K562 (cell line): ENCODE measurements around the gene DPY19L3. TPM values are rescaled to one million over a fixed set of nuclear protein-coding genes. Genes with fewer than 3 reads are reported as not detected.
A peak's percentile ranks its signal among the peaks of the same experiment; 100 is the strongest.

Experiments
- ATAC-seq: fragments of 200-7000 bp; cut with Tn5 transposase; 3 replicates; pipeline ENCODE4 v1.9.1; 2020; ENCODE audit warnings: moderate library complexity
- BruUV-seq: library from RNA; stranded (reverse); fragments of 400-500 nt; replicated peaks from 2 replicates; lab custom pipeline; 2021; lab: Mats Ljungman, UMichigan
- CTCF ChIA-PET: fragments of 300-600 bp; formaldehyde crosslinking; extraction: SDS; loops from one replicate; lab custom pipeline; 2021; ENCODE audit warnings: low intra/inter-chr PET ratio; lab: Yijun Ruan, JAX
- POLR2A ChIA-PET: fragments of 300-600, 350-650 bp; sonication (Branson Sonifier 250); formaldehyde crosslinking; extraction: SDS; loops from one replicate; lab custom pipeline; 2021; ENCODE audit warnings: antibody characterized with exemption, inconsistent platforms; lab: Yijun Ruan, JAX
- DNase-seq, 4 experiments: peaks; one replicate each; pipeline versions ENCODE4 v3.0.0 to v3.0.0-alpha.2; 2011 to 2018; ENCODE audit warnings: low spot score in 3 of 4, mixed read lengths in 3 of 4; ENCODE audit errors: extremely low read depth in 1 of 4
- FAIRE-seq: peaks from 2 replicates; lab custom pipeline; 2011; peaks lifted over from hg19 to GRCh38; lab: Jason Lieb, UNC
- H2AFZ ChIP-seq: 2 replicates; pipeline ENCODE4 v1.6.0; 2011; ENCODE audit warnings: low read depth, low read length, control low read depth, inconsistent platforms
- H3K27ac ChIP-seq: fragments of 200-600 bp; 3 replicates; pipeline ENCODE4 v1.8.0; 2011; ENCODE audit warnings: low read depth, mild to moderate bottlenecking, control low read depth, inconsistent platforms, low read length, moderate library complexity, mixed read lengths; ENCODE audit errors: extremely low read depth
- H3K27me3 ChIP-seq, 2 experiments: fragments of 300-600 bp in 1 of 2; 2 replicates in 1 of 2; 3 replicates in 1 of 2; pipeline versions ENCODE4 v1.6.0 to v1.8.0; 2011; ENCODE audit warnings: inconsistent platforms in 2 of 2, low read length in 2 of 2, mild to moderate bottlenecking in 1 of 2, mixed read lengths in 1 of 2, moderate library complexity in 1 of 2; ENCODE audit not compliant: control insufficient read depth in 2 of 2, insufficient read depth in 2 of 2
- H3K36me3 ChIP-seq: fragments of 300-600 bp; 3 replicates; pipeline ENCODE4 v1.8.0; 2011; ENCODE audit warnings: mild to moderate bottlenecking, low read length, inconsistent platforms; ENCODE audit not compliant: control insufficient read depth, insufficient read depth
- H3K4me1 ChIP-seq, 2 experiments: fragments of 200-600 bp in 1 of 2; replicated peaks in 1 of 2; 2 replicates in 1 of 2; 3 replicates in 1 of 2; pipeline versions ENCODE4 v1.5.1 to v1.8.0; 2011; ENCODE audit warnings: inconsistent platforms in 2 of 2, low read length in 2 of 2, mild to moderate bottlenecking in 1 of 2, mixed read lengths in 1 of 2, moderate library complexity in 1 of 2; ENCODE audit not compliant: control insufficient read depth in 2 of 2, insufficient read depth in 2 of 2
- H3K4me2 ChIP-seq: 2 replicates; pipeline ENCODE4 v1.6.1; 2011; ENCODE audit warnings: low read length, control low read depth, inconsistent platforms, mixed read lengths; ENCODE audit not compliant: insufficient read depth
- H3K4me3 ChIP-seq: fragments of 200-600 bp; sonication (generic), shearing (Covaris generic); 2 replicates; pipeline ENCODE4 v1.5.1; 2016; ENCODE audit warnings: control low read depth, inconsistent platforms
- H3K79me2 ChIP-seq: fragments of 200-600 bp; 3 replicates; pipeline ENCODE4 v1.8.0; 2011; ENCODE audit warnings: low read length, inconsistent platforms; ENCODE audit not compliant: control insufficient read depth, insufficient read depth
- H3K9ac ChIP-seq, 2 experiments: 2 replicates each; pipeline versions ENCODE4 v1.6.0 to v1.6.1; 2011; ENCODE audit warnings: low read depth in 2 of 2, low read length in 2 of 2, control low read depth in 1 of 2, inconsistent platforms in 1 of 2, mild to moderate bottlenecking in 1 of 2, mixed read lengths in 1 of 2; ENCODE audit not compliant: insufficient read depth in 1 of 2
- H3K9me1 ChIP-seq: one replicate; pipeline ENCODE4 v1.6.0; 2011; ENCODE audit warnings: inconsistent platforms, mild to moderate bottlenecking, low read length, moderate library complexity; ENCODE audit not compliant: control insufficient read depth, insufficient read depth
- H3K9me3 ChIP-seq: replicated peaks from 2 replicates; pipeline ENCODE4 v1.5.1; 2011; ENCODE audit warnings: low read depth, low read length, inconsistent platforms; ENCODE audit not compliant: control insufficient read depth, insufficient read depth
- H4K20me1 ChIP-seq: replicated peaks from 2 replicates; pipeline ENCODE4 v1.6.1; 2011; ENCODE audit warnings: low read length, inconsistent platforms, mixed read lengths; ENCODE audit not compliant: control insufficient read depth, insufficient read depth
- ARID3A ChIP-seq: IDR thresholded peaks from 2 replicates; pipeline ENCODE4 v1.6.1; 2012; ENCODE audit warnings: low read depth, low read length, improper control_type of control experiment, borderline replicate concordance
- CBFA2T3 ChIP-seq: fragments of 450-650 bp; IDR thresholded peaks from 2 replicates; pipeline ENCODE4 v1.6.1; 2017
- CEBPG ChIP-seq, 3 experiments: fragments of 200-800 bp in 1 of 3; sonication (Bioruptor generic) in 1 of 3; sonication (generic) in 1 of 3; formaldehyde crosslinking in 1 of 3; IDR thresholded peaks in 2 of 3; conservative IDR thresholded peaks in 1 of 3; 2 replicates each; pipeline versions ENCODE4 v1.6.1 to v1.8.0; 2016 to 2022; ENCODE audit warnings: missing compliant biosample characterization in 2 of 3, missing genetic modification characterization in 2 of 3, mild to moderate bottlenecking in 1 of 3, missing genetic modification reagents in 1 of 3
- EP400 ChIP-seq: fragments of 450-650 bp; IDR thresholded peaks from 2 replicates; pipeline ENCODE4 v1.6.1; 2017; ENCODE audit warnings: antibody characterized with exemption, mild to moderate bottlenecking, moderate library complexity
- HMBOX1 ChIP-seq: sonication (generic); IDR thresholded peaks from 2 replicates; pipeline ENCODE4 v1.6.1; 2016
- NFIC ChIP-seq: fragments of 450-650 bp; IDR thresholded peaks from 2 replicates; pipeline ENCODE4 v1.6.1; 2017; ENCODE audit warnings: mild to moderate bottlenecking, inconsistent platforms
- XRCC4 ChIP-seq: IDR thresholded peaks from one replicate; pipeline ENCODE4 v1.6.1; 2011; ENCODE audit not compliant: insufficient read depth, insufficient read length; ENCODE audit errors: extremely low read depth
- ZNF174 ChIP-seq: fragments of 250-450 bp; sonication (Bioruptor Pico); IDR thresholded peaks from 2 replicates; pipeline ENCODE4 v1.4.0; 2020; ENCODE audit warnings: mild to moderate bottlenecking
- WGBS: fragments of 100-300 bp; shearing (Covaris generic); methylation state at CpG from one replicate; pipeline ENCODE4 v1.1.6; 2016; ENCODE audit warnings: low coverage, mixed read lengths; ENCODE audit not compliant: insufficient coverage; ENCODE audit errors: missing lambda C conversion rate; 5-methylcytosine and 5-hydroxymethylcytosine counted together
- in situ Hi-C: fragments of 300-500 bp; cut with MboI; formaldehyde crosslinking; loops from 4 replicates; pipeline ENCODE4 v1.15.0; 2018; ENCODE audit warnings: inconsistent platforms, mixed read lengths
- intact Hi-C: fragments of 100-400 bp; cut with micrococcal nuclease; formaldehyde crosslinking; loops from 2 replicates; pipeline ENCODE4 v1.14.2; 2022
- polyA plus RNA-seq, 8 experiments: library from polyadenylated mRNA; depleted of rRNA in 4 of 8; stranded (reverse) in 5 of 8; unstranded in 3 of 8; fragments of >200 nt; fragmentation: Nextera tagmentation in 2 of 8; fragmentation: Illumina TruSeq in 1 of 8; extraction: Ambion mirVana in 2 of 8; extraction: Trizol in 1 of 8; gene quantifications; 2 replicates each; pipeline versions ENCODE4 v1.2.1 to v1.2.3, GENCODE V29; 2011 to 2014; ENCODE audit warnings: inconsistent platforms in 1 of 8, missing spikeins in 1 of 8
- total RNA-seq, 7 experiments: library from RNA; depleted of rRNA in 6 of 7; stranded (reverse); fragments of >200 nt in 6 of 7; fragmentation: Illumina TruSeq in 2 of 7; extraction: Trizol in 2 of 7; gene quantifications; 2 replicates each; pipeline versions ENCODE4 v1.2.1 to v1.2.3, GENCODE V29; 2011 to 2021; ENCODE audit warnings: low replicate concordance in 1 of 7
- TF ChIP-seq, protein P1 (sequence below), 3 experiments: fragments of 200-800 bp in 1 of 3; fragments of 250-450 bp in 1 of 3; fragments of 450-650 bp in 1 of 3; sonication (Bioruptor Pico) in 1 of 3; sonication (Bioruptor generic) in 1 of 3; formaldehyde crosslinking in 1 of 3; IDR thresholded peaks; 2 replicates each; pipeline versions ENCODE4 v1.6.1 to v1.8.0; 2016 to 2022; ENCODE audit warnings: mild to moderate bottlenecking in 2 of 3, missing genetic modification characterization in 2 of 3, missing compliant biosample characterization in 1 of 3, moderate library complexity in 1 of 3
- TF ChIP-seq, protein P2 (sequence below): fragments of 450-650 bp; IDR thresholded peaks from 2 replicates; pipeline ENCODE4 v1.6.1; 2017; ENCODE audit warnings: antibody characterized with exemption, mild to moderate bottlenecking

Gene DPY19L3
- total and polyA plus RNA-seq, 9 of the 15 experiments (the other 6 are each of a cell fraction or from before 2014, with no cell fraction given): 4.7 to 39.2 (median 22.0) TPM

GRCh38 chr19:32368787-32369186 lies 36.8 kb upstream of the DPY19L3 start:
- peaks cover 77% of the 10 kb centered on the region for H3K36me3 ChIP-seq
- CTCF ChIA-PET: no interaction called here
- DNase-seq: peak in 1 of 4 experiments; percentile 55
- peak overlapping the region; percentile 57 for H3K27ac ChIP-seq
- in situ Hi-C loops: no loop called here
- H3K79me2 ChIP-seq: peaks cover 70% of the 10 kb centered on the region
- TF ChIP-seq, protein P1, sequence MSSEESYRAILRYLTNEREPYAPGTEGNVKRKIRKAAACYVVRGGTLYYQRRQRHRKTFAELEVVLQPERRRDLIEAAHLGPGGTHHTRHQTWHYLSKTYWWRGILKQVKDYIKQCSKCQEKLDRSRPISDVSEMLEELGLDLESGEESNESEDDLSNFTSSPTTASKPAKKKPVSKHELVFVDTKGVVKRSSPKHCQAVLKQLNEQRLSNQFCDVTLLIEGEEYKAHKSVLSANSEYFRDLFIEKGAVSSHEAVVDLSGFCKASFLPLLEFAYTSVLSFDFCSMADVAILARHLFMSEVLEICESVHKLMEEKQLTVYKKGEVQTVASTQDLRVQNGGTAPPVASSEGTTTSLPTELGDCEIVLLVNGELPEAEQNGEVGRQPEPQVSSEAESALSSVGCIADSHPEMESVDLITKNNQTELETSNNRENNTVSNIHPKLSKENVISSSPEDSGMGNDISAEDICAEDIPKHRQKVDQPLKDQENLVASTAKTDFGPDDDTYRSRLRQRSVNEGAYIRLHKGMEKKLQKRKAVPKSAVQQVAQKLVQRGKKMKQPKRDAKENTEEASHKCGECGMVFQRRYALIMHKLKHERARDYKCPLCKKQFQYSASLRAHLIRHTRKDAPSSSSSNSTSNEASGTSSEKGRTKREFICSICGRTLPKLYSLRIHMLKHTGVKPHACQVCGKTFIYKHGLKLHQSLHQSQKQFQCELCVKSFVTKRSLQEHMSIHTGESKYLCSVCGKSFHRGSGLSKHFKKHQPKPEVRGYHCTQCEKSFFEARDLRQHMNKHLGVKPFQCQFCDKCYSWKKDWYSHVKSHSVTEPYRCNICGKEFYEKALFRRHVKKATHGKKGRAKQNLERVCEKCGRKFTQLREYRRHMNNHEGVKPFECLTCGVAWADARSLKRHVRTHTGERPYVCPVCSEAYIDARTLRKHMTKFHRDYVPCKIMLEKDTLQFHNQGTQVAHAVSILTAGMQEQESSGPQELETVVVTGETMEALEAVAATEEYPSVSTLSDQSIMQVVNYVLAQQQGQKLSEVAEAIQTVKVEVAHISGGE (CRISPR knock-in tag; IDR thresholded peaks at IDR 0.05): no peak
- TF ChIP-seq HMBOX1: peak; percentile 81
- TF ChIP-seq ARID3A: no peak
- no peak for TF ChIP-seq ZNF174 (CRISPR knock-in tag)
- TF ChIP-seq XRCC4: no peak
- 0 out of 2 replicates have a peak, but pooled peaks have one; percentile 5 for TF ChIP-seq CBFA2T3
- TF ChIP-seq, protein P2, sequence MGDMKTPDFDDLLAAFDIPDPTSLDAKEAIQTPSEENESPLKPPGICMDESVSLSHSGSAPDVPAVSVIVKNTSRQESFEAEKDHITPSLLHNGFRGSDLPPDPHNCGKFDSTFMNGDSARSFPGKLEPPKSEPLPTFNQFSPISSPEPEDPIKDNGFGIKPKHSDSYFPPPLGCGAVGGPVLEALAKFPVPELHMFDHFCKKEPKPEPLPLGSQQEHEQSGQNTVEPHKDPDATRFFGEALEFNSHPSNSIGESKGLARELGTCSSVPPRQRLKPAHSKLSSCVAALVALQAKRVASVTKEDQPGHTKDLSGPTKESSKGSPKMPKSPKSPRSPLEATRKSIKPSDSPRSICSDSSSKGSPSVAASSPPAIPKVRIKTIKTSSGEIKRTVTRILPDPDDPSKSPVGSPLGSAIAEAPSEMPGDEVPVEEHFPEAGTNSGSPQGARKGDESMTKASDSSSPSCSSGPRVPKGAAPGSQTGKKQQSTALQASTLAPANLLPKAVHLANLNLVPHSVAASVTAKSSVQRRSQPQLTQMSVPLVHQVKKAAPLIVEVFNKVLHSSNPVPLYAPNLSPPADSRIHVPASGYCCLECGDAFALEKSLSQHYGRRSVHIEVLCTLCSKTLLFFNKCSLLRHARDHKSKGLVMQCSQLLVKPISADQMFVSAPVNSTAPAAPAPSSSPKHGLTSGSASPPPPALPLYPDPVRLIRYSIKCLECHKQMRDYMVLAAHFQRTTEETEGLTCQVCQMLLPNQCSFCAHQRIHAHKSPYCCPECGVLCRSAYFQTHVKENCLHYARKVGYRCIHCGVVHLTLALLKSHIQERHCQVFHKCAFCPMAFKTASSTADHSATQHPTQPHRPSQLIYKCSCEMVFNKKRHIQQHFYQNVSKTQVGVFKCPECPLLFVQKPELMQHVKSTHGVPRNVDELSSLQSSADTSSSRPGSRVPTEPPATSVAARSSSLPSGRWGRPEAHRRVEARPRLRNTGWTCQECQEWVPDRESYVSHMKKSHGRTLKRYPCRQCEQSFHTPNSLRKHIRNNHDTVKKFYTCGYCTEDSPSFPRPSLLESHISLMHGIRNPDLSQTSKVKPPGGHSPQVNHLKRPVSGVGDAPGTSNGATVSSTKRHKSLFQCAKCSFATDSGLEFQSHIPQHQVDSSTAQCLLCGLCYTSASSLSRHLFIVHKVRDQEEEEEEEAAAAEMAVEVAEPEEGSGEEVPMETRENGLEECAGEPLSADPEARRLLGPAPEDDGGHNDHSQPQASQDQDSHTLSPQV: 0 out of 2 replicates have a peak, but pooled peaks have one; percentile 17
- no peak for TF ChIP-seq EP400
- peak; percentile 66 for TF ChIP-seq NFIC
- TF ChIP-seq CEBPG (CRISPR knock-in tag; IDR thresholded peaks at IDR 0.05): no peak
- TF ChIP-seq CEBPG (tag; conservative IDR thresholded peaks at IDR 0.05 in 1 of 2, IDR thresholded peaks at IDR 0.05 in 1 of 2): no peak
- TF ChIP-seq, all 486 proteins: peak for 4
- no peaks in the 10 kb centered on the region for H4K20me1 ChIP-seq
- intact Hi-C loops: no loop called here
- WGBS: 7% methylated on average over 2 of the region's 2 CpGs
- FAIRE-seq: peak; percentile 29
- peaks cover 9% of the 10 kb centered on the region for H3K9me3 ChIP-seq
- H3K9ac ChIP-seq: no peak overlapping the region; a peak in 1 of 4 replicates
- no peak overlapping the region for H2AFZ ChIP-seq
- no peak overlapping the region for H3K4me3 ChIP-seq
- no peak; the same call in 2 of the 3 replicates for ATAC-seq
- POLR2A ChIA-PET: interaction anchor here (1.0 to 1.5 kb wide), 5 partner anchors 9 to 46 kb away, joined by 3 to 6 read pairs (median 3); no protein-coding TSS in a partner anchor
- H3K27me3 ChIP-seq: no peaks in the 10 kb centered on the region
- H3K9me1 ChIP-seq: no peaks in the 10 kb centered on the region
- H3K4me2 ChIP-seq: peak overlapping the region; percentile 42
- BruUV-seq: no TSS peak
- H3K4me1 ChIP-seq: peaks cover 4 to 33% of the 10 kb centered on the region in 2 experiments; a peak in 4 of 5 replicates
